ENCODE data around the gene ZNF24. TPM values are rescaled to one million over a fixed set of nuclear protein-coding genes. Genes with fewer than 3 reads are reported as not detected.
A peak's percentile ranks its signal among the peaks of the same experiment; 100 is the strongest.

The ZNF24 gene
- total RNA-seq, 1 experiment from 2014 or later: 56.9 TPM

- no peak for DNase-seq (ENCODE audit: low spot score)
- peaks cover 9% of the 10 kb centered on the region for H3K4me1 Mint-ChIP-seq
- H3K36me3 Mint-ChIP-seq: peaks cover 11% of the 10 kb centered on the region
- ChIA-PET POLR2A (no interaction called here), CTCF (no interaction called here)
- no peak for ATAC-seq
- no peaks in the 10 kb centered on the region for H3K9me3 Mint-ChIP-seq
- TF ChIP-seq ZNF425 (CRISPR knock-in tag; conservative IDR thresholded peaks at IDR 0.05): no peak
- no peak for TF ChIP-seq ZNF281 (CRISPR knock-in tag; IDR thresholded peaks at IDR 0.05)
- TF ChIP-seq HMGA2 (CRISPR knock-in tag; IDR thresholded peaks at IDR 0.05): no peak
- no peak overlapping the region for H3K27ac Mint-ChIP-seq
- H3K4me3 Mint-ChIP-seq: no peak overlapping the region
- H3K27me3 Mint-ChIP-seq (ENCODE audit: low read depth): no peaks in the 10 kb centered on the region
Measured at GRCh38 chr18:35328868-35329267, 15.4 kb downstream of the ZNF24 start.

- ChIA-PET CTCF (no interaction called here), POLR2A (interaction anchor here (0.9 kb wide), 1 partner anchor 86 kb away, joined by 3 read pairs; the partner anchor contains the start of gene ZNF397)
- Mint-ChIP-seq H3K4me3 (no peak overlapping the region), H3K36me3 (no peaks in the 10 kb centered on the region), H3K9me3 (no peaks in the 10 kb centered on the region), H3K4me1 (peaks cover 9% of the 10 kb centered on the region), H3K27ac (no peak overlapping the region), H3K27me3 (ENCODE audit: low read depth) (peaks cover 4% of the 10 kb centered on the region)
- DNase-seq (ENCODE audit: low spot score) (no peak), ATAC-seq (peak; percentile 22; the same call in 1 of the 2 replicates)
- TF ChIP-seq ZNF138 (CRISPR knock-in tag; conservative IDR thresholded peaks at IDR 0.05) (no peak), GRHL2 (CRISPR knock-in tag; IDR thresholded peaks at IDR 0.05; ENCODE audit: insufficient replicate concordance, severe bottlenecking) (no peak), HMGA2 (CRISPR knock-in tag; IDR thresholded peaks at IDR 0.05) (no peak), ZNF423 (CRISPR knock-in tag; IDR thresholded peaks at IDR 0.05) (no peak), ZNF232 (CRISPR knock-in tag; IDR thresholded peaks at IDR 0.05) (no peak), MYBL2 (CRISPR knock-in tag; IDR thresholded peaks at IDR 0.05) (no peak), SP1 (CRISPR knock-in tag; conservative IDR thresholded peaks at IDR 0.05) (no peak), E2F1 (CRISPR knock-in tag; IDR thresholded peaks at IDR 0.05) (no peak), PRRX2 (CRISPR knock-in tag; IDR thresholded peaks at IDR 0.05) (no peak), FOXJ3 (CRISPR knock-in tag; IDR thresholded peaks at IDR 0.05; ENCODE audit: borderline replicate concordance) (no peak), RELA (CRISPR knock-in tag; IDR thresholded peaks at IDR 0.05; ENCODE audit: borderline replicate concordance) (no peak), IRF1 (CRISPR knock-in tag; IDR thresholded peaks at IDR 0.05) (no peak), ZBTB21 (CRISPR knock-in tag; IDR thresholded peaks at IDR 0.05; ENCODE audit: borderline replicate concordance) (no peak), ARID4B (CRISPR knock-in tag; IDR thresholded peaks at IDR 0.05; ENCODE audit: borderline replicate concordance) (no peak)
Measured at GRCh38 chr18:35326695-35327387, 17.4 kb downstream of the ZNF24 start.

Data from WTC11 (cell line).